OCI-LY3 (cell line): ENCODE data around the gene SEZ6L.

ENCODE experiments used
- EZH2phosphoT487 ChIP-seq: fragments of 200-600 bp; shearing (Covaris generic); IDR thresholded peaks from 2 replicates; pipeline ENCODE4 v1.6.1; 2018; ENCODE audit warnings: antibody characterized with exemption, mixed run types, low read depth
- TF ChIP-seq, protein P1 (sequence below): fragments of 200-600, 300-600 bp; sonication (generic); IDR thresholded peaks from 2 replicates; pipeline ENCODE4 v1.5.1; 2014; ENCODE audit warnings: antibody characterized with exemption, low read length, low read depth

DNA sequence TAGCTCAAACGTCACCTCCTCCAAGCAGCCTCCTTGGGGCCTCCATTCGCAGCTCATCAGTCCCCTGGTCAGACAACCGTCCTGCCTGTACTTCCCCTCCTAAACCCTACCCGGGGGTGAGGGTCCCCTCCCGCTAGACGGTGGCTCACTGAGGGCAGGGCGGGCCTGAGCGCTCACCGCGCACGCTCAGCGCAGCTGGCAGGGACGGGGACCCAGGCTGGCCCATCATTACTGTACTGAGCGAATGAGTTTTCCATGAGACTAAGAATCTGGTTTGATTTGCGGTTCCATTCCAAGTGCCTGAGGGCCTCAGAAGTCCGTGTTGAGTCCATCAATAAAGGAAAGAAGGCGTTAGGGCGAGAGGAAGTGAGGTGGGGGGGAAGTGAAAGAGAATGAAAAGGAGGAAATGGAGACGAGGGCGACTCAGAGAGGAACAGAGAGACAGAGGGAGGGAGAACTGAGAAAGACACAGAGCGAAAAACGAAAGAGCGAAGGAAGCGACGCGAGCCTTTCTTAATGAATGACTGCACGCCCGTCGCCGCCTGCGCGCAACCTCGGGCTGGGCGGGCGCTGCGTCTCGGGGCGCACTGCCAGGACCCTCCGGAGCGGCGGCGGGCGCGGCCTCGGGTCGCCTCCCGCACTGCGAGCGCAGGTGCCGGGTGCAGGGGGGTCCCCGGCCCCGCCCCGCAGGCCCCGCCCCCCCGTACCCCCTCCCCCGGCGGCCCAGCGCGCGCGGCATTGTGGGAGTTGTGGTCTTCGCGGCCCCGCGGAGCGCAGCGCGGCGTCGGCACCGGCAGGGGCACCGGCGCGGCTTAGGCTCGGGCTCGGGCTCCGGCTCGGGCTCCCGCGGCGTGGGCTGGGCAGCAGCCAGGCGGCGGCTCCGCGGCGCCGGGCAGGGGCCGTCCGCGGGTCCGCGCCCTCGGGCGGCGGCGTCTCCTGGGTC is 259.5 kb downstream of the SEZ6L start, which contains the start of gene ASPHD2:
- TF ChIP-seq, protein P1, sequence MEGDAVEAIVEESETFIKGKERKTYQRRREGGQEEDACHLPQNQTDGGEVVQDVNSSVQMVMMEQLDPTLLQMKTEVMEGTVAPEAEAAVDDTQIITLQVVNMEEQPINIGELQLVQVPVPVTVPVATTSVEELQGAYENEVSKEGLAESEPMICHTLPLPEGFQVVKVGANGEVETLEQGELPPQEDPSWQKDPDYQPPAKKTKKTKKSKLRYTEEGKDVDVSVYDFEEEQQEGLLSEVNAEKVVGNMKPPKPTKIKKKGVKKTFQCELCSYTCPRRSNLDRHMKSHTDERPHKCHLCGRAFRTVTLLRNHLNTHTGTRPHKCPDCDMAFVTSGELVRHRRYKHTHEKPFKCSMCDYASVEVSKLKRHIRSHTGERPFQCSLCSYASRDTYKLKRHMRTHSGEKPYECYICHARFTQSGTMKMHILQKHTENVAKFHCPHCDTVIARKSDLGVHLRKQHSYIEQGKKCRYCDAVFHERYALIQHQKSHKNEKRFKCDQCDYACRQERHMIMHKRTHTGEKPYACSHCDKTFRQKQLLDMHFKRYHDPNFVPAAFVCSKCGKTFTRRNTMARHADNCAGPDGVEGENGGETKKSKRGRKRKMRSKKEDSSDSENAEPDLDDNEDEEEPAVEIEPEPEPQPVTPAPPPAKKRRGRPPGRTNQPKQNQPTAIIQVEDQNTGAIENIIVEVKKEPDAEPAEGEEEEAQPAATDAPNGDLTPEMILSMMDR, result no peak
- no peak for TF ChIP-seq EZH2phosphoT487
